ENCODE data around the gene CSH2.
"Not testable (repeated sequence)": the region's sequence is repeated elsewhere in the genome, so short reads cannot be mapped to it uniquely, and the experiment has no call there.

Gene CSH2

DNA sequence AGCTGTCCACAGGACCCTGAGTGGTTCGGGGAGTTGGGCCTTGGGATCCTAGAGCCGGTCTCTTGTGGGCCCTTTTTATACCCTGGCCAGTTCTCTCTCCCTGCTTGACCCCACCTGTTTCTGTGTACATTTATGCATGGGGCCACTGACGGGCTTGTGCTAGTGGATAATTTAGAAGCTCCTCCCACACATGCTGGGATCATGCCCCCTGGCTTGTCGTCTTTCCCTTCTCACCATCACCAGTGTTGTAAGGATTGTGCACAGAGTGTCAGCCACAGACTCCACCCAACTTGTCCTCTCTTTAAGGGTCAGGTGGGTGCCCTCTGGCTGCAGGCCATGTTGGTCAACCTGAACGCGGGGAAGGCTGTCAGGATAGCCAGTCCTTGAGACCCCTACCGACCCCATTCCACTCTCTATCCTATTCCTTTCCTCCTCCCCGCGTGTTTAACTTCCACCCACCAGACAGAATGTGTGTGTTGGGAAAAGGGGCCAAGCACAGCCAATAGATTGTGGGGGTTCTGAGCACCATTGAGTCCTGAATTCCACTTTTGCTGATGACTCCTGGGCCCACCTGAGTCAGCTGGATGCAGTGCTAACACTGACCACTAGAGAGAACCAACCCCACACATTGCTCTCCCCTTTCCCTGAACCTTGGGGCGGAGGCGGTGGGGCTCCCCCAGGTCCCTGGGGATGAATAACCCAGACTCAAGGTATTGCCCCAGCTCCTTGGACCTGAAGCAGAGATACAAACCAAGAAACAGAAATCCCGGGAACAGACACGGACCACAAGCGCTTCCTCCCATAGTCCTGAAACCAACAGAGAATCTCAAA, 23.3 kb upstream of the CSH2 start, which contains the start of gene CSH1:
CSH1 (minus strand) TSS at position 51 of the 831 bp plus-strand sequence. CDS start 63 bp downstream, outside the sequence.
- not testable (repeated sequence) for DNase-seq

DNA sequence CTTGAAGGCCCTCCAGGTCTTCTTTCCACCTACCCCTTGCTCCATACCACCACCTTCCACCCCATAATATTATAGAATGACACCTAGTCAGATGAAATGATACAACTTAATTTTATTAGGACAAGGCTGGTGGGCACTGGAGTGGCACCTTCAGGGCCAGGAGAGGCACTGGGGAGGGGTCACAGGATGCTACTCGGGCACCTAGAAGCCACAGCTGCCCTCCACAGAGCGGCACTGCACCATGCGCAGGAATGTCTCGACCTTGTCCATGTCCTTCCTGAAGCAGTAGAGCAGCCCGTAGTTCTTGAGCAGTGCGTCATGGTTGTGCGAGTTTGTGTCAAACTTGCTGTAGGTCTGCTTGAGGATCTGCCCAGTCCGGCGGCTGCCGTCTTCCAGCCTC, 21.3 kb upstream of the CSH2 start:
- DNase-seq: not testable (repeated sequence)

DNA sequence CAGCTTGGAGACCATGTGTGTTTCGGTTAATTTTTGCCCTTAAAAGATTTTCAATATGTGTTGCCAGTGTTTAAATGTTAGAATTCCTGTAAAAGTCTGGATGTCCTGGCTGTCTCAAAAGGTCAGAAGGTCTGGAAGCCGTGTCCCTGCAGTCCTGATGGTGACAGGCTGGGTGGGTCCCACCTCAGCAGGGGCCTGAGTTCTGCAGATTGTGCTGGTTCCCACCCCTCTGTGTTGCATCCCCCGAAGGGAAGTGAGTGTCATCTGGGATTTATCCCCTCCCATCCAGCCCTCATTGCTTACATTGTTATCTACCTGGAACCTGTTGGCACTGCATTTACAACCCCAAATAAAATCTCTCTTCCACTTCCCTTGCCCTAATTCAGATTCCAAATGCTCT, 20.5 kb upstream of the CSH2 start:
- not testable (repeated sequence) for DNase-seq

DNA sequence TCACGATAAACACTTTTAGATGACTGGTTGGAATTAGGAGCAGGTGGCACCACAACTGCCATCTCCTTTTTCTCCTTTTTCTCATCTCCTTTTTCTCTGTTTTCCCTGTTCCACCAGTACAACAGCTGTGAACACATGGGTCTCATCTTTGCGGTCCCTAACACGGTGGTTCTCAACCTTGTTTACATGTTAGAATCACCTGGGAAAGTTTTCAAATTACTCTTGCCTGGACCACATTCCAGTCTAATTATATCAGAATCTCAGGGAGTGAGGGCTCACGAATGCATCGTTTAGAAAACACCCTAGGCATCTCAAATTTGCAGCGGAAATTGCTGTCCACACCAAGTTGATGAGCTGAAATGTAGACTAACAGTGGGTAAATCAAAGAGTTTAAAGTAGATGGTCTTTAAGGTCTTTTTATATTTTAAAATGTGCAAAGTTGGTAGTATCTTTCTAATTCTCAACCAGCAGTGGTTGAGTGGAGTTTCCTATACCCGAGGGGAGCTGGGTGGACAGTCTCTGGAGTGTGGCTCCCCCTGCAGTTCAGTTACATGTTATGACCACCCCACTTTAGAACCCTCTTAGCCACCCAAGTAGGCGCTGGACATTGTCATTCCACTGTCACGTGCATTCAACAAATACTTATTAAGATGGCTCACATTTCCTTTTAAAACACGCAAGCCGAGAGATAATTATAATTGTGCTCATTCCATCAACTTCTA, 19.0 kb upstream of the CSH2 start:
- DNase-seq: not testable (repeated sequence)

DNA sequence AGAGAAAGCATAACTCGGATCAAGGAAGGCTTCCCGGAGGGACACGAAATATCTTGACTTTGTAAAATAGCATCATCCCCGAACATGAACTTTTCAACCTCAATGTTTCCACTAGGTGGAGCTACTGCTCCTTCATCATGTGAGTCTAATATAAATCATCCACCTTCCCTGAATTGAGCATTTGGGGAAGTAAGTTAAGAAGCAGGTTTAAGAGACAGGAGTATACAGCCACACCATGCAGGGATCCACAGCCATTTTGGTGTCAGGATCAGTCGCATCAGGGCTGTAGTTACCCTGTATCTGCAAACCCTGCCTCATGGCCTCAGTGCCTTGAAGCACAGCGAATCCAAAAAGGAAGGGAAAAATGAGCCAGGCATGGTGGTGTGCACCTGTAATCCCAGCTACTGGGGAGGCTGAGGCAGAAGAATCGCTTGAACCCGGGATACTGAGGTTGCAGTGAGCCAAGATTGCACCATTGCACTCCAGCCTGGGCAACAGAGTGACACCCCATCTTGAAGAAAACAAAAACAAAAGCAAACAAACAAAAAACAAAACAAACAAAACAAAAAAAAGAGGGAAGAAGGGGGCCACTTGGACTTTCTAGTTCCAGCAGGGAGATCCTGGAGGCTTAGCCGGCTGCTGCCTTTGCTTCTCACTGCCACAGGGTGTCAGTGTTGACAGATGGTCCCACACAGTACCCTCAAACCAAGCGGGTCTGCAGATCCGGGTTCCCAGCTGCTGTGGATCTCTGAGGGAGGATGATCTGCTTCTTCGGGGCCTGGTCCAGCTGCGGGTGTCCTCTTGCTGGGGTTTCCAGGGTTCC, 15.8 kb upstream of the CSH2 start:
- DNase-seq: not testable (repeated sequence)

DNA sequence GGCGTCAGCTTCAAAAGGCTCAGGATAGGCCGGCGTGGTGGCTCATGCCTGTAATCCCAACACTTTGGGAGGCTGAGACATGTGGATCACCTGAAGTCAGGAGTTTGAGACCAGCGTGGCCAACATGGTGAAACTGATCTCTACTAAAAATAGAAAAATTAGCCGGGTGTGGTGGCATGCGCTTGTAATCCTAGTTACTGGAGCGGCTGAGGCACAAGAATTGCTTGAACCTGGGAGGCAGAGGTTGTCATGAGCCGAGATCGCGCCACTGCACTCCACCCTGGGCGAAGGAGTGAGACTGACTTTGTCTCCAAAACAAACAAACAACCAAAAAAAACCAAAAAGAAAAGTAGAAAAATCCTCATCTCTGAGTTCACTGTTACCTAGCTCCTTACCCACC, 11.6 kb upstream of the CSH2 start:
- not testable (repeated sequence) for DNase-seq

DNA sequence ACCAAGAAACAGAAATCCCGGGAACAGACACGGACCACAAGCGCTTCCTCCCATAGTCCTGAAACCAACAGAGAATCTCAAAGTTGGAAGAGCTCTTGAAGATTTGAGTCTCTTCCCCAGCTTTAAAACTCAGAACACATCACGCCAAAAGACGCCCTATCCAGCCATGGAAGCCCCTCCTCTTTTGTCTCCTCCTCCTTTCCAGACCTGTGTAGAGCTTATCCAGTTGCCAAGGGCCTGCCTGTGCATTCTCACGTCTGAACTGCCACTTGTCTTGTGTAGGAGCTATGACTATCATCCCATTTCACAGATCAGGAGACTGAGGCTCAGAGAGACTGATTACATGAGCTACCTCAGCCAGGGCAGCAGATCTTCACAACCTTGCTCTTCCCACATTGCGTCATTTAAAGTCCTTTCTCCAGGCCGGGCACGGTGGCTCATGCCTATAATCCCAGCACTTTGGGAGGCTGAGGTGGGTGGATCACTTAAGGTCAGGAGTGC, 9.2 kb upstream of the CSH2 start:
- not testable (repeated sequence) for DNase-seq

DNA sequence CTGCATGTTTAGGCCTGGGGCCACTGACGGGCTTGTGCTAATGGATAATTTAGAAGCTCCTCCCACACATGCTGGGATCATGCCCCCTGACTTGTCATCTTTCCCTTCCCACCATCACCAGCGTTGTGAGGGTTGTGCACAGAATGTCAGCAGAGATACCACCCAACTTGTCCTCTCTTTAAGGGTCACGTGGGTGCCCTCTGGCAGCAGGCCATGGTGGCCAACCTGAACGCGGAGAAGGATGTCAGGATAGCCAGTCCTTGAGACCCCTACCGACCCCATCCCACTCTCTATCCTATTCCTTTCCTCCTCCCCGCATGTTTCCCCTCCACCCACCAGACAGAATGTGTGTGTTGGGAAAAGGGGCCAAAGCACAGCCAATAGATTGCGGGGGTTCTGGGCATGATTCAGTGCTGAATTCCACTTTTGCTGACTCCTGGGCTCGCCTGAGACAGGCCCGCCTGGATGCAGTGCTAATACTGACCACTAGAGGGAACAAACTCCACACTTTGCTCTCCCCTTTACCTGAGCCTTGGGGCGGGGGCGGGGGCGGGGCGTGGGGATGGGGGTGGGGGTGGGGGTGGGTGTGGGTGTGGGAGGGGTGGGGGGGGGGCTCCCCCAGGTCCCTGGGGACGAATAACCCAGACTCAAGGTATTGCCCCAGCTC, 8.6 kb upstream of the CSH2 start, which contains the start of gene GH2:
GH2 (minus strand) TSS at position 10 of the 667 bp plus-strand sequence. CDS start 143 bp downstream, outside the sequence.
- peak; percentile 79 for DNase-seq

DNA sequence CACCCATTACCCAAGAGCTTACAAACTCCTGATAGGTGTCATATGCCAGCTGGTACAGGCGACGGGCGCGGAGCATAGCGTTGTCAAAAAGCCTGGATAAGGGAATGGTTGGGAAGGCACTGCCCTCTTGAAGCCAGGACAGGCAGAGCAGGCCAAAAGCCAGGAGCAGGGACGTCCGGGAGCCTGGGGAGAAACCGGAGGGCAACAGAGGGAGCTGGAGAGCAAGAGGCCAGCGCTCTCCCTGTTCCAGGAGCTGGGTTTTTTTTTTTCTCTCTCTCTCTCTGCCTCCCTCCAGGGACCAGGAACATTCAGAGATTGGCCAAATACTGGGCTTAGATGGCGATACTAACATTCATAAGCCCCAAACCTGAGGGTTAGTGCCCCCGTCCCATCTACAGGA, 7.9 kb upstream of the CSH2 start:
- DNase-seq: not testable (repeated sequence)

DNA sequence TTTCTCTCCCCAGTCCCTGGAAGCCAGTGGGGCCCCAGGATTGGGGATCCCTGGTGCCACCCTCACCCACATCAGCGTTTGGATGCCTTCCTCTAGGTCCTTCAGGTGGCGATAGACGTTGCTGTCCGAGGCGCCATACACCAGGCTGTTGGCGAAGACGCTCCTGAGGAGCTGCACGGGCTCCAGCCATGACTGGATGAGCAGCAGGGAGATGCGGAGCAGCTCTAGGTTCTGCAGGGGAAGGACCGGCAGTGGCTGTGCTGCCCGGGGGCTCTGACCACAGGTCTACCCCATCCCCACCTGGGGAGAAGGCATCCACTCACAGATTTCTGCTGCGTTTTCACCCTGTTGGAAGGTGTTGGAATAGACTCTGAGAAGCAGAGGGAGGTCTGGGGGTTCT, 7.2 kb upstream of the CSH2 start:
- DNase-seq: no peak

DNA sequence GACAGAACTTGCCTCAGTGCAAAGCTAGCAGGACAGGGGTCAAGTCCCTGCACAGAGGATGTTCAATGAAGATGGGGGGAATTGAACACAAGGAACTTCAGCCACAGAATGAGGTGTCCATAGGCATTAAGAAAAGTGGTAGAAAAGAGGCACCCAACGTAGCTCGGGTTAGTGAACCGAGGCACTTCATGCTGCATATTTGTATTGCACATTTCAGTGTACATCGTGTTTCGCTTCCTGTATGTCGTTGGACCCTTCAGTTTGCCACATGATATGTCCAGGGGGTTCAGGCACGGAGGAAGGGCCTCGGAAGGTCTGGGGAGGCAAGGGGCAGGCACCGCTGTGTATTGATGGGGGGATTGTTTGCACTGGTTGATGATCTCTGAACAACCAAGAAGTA, 4.9 kb upstream of the CSH2 start:
- DNase-seq: not testable (repeated sequence)

DNA sequence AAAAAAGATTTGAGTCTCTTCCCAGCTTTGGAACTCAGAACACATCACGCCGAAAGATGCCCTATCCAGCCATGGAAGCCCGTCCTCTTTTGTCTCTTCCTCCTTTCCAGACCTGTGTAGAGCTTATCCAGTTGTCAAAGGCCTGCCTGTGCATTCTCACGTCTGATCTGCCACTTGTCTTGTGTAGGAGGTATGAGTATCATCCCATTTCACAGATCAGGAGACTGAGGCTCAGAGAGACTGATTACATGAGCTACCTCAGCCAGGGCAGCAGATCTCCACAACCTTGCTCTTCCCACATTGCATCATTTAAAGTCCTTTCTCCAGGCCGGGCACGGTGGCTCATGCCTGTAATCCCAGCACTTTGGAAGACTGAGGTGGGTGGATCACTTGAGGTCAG, 1.2 kb upstream of the CSH2 start:
- not testable (repeated sequence) for DNase-seq

DNA sequence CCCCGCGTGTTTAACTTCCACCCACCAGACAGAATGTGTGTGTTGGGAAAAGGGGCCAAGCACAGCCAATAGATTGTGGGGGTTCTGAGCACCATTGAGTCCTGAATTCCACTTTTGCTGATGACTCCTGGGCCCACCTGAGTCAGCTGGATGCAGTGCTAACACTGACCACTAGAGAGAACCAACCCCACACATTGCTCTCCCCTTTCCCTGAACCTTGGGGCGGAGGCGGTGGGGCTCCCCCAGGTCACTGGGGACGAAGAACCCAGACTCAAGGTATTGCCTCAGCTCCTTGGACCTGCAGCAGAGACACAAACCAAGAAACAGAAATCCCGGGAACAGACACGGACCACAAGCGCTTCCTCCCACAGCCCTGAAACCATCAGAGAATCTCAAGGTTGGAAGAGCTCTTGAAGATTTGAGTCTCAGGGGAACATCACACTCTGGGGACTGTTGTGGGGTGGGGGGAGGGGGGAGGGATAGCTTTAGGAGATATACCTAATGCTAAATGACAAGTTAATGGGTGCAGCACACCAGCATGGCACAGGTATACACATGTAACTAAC, 667 bp upstream of the CSH2 start:
- not testable (repeated sequence) for DNase-seq

DNA sequence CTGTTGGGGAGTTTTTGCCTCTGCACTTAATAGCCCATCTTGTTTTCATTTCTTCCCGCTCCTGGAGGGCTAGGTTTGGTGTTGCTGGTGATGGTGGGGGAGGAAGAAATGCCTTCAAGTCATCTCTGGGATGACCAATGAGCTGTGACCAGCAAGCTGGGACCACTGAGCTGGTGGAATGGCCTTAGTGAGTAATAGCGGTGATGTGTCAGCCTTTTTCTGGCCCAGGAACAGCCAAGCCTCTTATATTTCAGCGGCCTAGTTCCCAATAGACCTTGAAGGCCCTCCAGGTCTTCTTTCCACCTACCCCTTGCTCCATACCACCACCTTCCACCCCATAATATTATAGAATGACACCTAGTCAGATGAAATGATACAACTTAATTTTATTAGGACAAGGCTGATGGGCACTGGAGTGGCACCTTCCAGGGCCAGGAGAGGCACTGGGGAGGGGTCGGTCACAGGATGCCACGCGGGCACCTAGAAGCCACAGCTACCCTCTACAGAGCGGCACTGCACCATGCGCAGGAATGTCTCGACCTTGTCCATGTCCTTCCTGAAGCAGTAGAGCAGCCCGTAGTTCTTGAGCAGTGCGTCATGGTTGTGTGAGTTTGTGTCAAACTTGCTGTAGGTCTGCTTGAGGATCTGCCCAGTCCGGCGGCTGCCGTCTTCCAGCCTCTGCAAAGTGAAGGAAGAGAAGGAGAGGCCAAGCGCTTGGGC, 1.7 kb downstream of the CSH2 start:
- not testable (repeated sequence) for DNase-seq

DNA sequence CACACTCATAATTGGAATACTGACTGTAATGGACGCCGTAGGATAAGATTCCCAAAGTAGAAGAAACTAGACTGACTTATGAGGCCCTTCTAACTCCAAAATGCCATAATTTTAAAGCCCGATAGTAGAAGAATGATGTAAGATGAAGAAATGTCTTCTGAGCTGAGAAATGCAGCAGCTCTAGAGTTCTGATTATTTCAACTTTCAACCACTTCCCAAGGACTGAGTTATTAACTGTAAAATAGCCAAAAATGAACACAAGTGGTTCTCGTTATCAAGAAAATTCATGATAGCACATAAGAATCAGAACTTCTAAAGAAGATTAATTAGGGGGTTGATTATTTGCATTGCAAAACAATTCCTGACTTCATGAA, 3.2 kb downstream of the CSH2 start:
- not testable (repeated sequence) for DNase-seq

DNA sequence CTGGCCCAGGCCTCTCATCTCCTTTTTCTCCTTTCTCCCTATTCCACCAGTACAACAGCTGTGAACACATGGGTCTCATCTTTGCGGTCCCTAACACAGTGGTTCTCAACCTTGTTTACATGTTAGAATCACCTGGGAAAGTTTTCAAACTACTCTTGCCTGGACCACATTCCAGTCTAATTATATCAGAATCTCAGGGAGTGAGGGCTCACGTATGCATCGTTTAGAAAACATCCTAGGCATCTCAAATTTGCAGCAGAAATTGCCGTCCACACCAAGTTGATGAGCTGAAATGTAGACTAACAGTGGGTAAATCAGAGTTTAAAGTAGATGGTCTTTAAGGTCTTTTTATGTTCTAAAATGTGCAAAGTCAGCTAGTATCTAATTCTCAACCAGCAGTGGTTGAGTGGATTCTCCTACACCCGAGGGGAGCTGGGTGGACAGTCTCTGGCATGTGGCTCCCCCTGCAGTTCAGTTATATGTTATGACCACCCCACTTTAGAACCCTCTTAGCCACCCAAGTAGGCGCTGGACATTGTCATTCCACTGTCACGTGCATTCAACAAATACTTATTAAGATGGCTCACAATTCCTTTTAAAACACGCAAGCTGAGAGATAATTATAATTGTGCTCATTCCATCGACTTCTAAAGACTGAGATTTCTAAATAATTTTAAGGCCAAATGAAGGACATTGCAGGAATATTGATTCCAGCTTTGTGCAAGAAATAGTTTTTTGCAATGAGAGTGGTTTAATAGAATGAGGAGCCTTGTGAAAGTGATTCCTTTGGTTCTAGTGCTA, 3.8 kb downstream of the CSH2 start:
- not testable (repeated sequence) for DNase-seq

DNA sequence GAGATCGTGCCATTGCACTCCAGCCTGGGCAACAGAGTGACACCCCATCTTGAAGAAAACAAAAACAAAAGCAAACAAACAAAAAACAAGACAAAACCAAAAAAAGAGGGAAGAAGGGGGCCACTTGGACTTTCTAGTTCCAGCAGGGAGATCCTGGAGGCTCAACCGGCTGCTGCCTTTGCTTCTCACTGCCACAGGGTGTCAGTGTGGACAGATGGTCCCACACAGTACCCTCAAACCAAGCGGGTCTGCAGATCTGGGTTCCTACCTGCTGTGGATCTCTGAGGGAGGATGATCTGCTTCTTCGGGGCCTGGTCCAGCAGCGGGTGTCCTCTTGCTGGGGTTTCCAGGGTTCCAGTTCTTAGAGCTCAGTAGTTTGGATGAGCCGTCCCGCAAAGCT, 6.9 kb downstream of the CSH2 start:
- DNase-seq: not testable (repeated sequence)

DNA sequence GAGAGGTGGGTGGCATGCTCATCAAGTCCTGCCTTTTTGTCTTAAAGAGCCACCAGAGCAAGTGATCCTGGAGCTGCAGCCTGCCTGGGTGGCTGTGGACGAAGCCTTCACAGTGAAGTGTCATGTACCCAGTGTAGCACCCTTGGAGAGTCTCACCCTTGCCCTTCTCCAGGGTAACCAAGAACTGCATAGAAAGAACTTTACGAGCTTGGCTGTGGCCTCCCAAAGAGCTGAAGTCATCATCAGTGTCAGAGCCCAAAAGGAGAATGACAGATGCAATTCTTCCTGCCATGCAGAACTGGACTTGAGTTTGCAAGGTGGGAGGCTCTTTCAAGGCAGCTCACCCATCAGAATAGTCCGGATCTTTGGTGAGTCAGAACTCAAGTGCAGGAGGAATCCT, 14.2 kb downstream of the CSH2 start:
- no peak for DNase-seq

DNA sequence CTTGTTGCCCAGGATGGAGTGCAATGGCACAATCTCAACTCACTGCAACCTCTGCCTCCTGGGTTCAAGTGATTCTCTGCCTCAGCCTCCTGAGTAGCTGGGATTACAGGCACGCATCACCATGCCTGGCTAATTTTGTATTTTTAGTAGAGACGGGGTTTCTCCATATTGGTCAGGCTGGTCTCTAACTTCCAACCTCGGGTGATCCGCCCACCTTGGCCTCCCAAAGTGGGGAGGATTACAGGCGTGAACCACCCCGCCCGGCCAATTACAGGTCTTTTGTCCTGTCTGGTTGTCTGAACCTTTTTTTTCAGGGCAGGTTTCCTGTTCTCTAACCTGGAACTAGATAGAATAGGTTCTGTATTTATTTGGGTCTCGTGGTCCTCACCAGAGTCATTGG, 17.1 kb downstream of the CSH2 start:
- not testable (repeated sequence) for DNase-seq

DNA sequence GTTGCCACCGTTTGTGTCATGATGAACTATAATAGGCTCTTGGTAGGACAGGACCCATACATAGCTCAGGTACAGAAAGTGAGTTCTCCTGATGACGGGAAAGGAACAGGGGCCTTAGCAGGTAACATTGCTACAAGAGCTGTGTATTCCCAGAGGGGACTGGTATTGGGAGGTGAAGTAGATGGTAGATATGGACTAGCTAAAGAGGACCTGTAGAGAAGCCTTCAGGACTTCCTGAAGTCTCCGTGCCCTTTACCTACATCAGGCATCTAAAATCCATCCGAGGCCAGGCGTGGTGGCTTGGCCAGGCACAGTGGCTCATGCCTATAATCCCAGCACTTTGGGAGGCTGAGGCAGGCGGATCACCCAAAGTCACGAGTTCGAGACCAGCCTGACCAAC, 18.3 kb downstream of the CSH2 start:
- DNase-seq: no peak
